IPS-18c (cell line): ENCODE measurements around the gene SLC5A10.

Experiments used
- H3K4me3 ChIP-seq: 2 replicates; pipeline ENCODE4 v1.7.0; 2013; ENCODE audit warnings: low read depth, mild to moderate bottlenecking, low read length, moderate library complexity; ENCODE audit not compliant: insufficient read depth
- H3K9me3 ChIP-seq: one replicate; pipeline ENCODE4 v1.6.1; 2013; ENCODE audit warnings: mild to moderate bottlenecking, low read length, moderate library complexity; ENCODE audit not compliant: control insufficient read depth, insufficient read depth

Gene SLC5A10

GRCh38 chr17:19005137-19005773, 53.3 kb downstream of the SLC5A10 start:
- Histone ChIP-seq H3K4me3 (peak overlapping the region; percentile 76), H3K9me3 (no peaks in the 10 kb centered on the region)

- Histone ChIP-seq H3K9me3 (no peaks in the 10 kb centered on the region), H3K4me3 (no peak overlapping the region)
Measured at GRCh38 chr17:19005789-19006430, 53.9 kb downstream of the SLC5A10 start.

- Histone ChIP-seq H3K9me3 (no peaks in the 10 kb centered on the region), H3K4me3 (no peak overlapping the region)
Measured at GRCh38 chr17:19006698-19007097, 54.7 kb downstream of the SLC5A10 start.

GRCh38 chr17:19009970-19010369, 58.0 kb downstream of the SLC5A10 start:
- no peak overlapping the region for H3K4me3 ChIP-seq

GRCh38 chr17:19010729-19011505, 59.0 kb downstream of the SLC5A10 start:
- no peaks in the 10 kb centered on the region for H3K9me3 ChIP-seq
- no peak overlapping the region for H3K4me3 ChIP-seq

More at GRCh38 chr17:19009970-19010369, 58.0 kb downstream of the SLC5A10 start:
- no peaks in the 10 kb centered on the region for H3K9me3 ChIP-seq

GRCh38 chr17:19011581-19011980, 59.6 kb downstream of the SLC5A10 start:
- H3K9me3 ChIP-seq: no peaks in the 10 kb centered on the region
- H3K4me3 ChIP-seq: no peak overlapping the region

- Histone ChIP-seq H3K9me3 (no peaks in the 10 kb centered on the region), H3K4me3 (no peak overlapping the region)
Measured at GRCh38 chr17:19012171-19013080, 60.5 kb downstream of the SLC5A10 start.

- Histone ChIP-seq H3K4me3 (no peak overlapping the region), H3K9me3 (no peaks in the 10 kb centered on the region)
Measured at GRCh38 chr17:19013226-19013625, 61.3 kb downstream of the SLC5A10 start.

GRCh38 chr17:19013806-19014627, 62.1 kb downstream of the SLC5A10 start:
- Histone ChIP-seq H3K4me3 (no peak overlapping the region), H3K9me3 (no peaks in the 10 kb centered on the region)

GRCh38 chr17:19014628-19015215, 62.8 kb downstream of the SLC5A10 start:
- H3K9me3 ChIP-seq: no peaks in the 10 kb centered on the region
- H3K4me3 ChIP-seq: no peak overlapping the region

GRCh38 chr17:19015428-19015827, 63.5 kb downstream of the SLC5A10 start:
- H3K4me3 ChIP-seq: no peak overlapping the region
- H3K9me3 ChIP-seq: no peaks in the 10 kb centered on the region

- H3K4me3 ChIP-seq: no peak overlapping the region
- H3K9me3 ChIP-seq: no peaks in the 10 kb centered on the region
Measured at GRCh38 chr17:19016297-19016696, 64.3 kb downstream of the SLC5A10 start.

GRCh38 chr17:19016881-19017280, 64.9 kb downstream of the SLC5A10 start:
- Histone ChIP-seq H3K4me3 (no peak overlapping the region), H3K9me3 (no peaks in the 10 kb centered on the region)

- no peaks in the 10 kb centered on the region for H3K9me3 ChIP-seq
- no peak overlapping the region for H3K4me3 ChIP-seq
Measured at GRCh38 chr17:19017401-19017800, 65.4 kb downstream of the SLC5A10 start.

- H3K4me3 ChIP-seq: no peak overlapping the region
- H3K9me3 ChIP-seq: no peaks in the 10 kb centered on the region
Measured at GRCh38 chr17:19017804-19018599, 66.0 kb downstream of the SLC5A10 start.

GRCh38 chr17:19018600-19018950, 66.6 kb downstream of the SLC5A10 start:
- no peak overlapping the region for H3K4me3 ChIP-seq

More at GRCh38 chr17:19018600-19018950, 66.6 kb downstream of the SLC5A10 start:
- no peaks in the 10 kb centered on the region for H3K9me3 ChIP-seq
